Immature natural killer cell (primary cell): ENCODE measurements around the gene UQCRHL. TPM values are rescaled to one million over a fixed set of nuclear protein-coding genes. Genes with fewer than 3 reads are reported as not detected.
A peak's percentile ranks its signal among the peaks of the same experiment; 100 is the strongest.
"Not testable (repeated sequence)": the region's sequence is repeated elsewhere in the genome, so short reads cannot be mapped to it uniquely, and the experiment has no call there.

ENCODE experiments used
- DNase-seq, 3 donors: peaks; one replicate each; pipeline ENCODE4 v3.0.0; 2022; ENCODE audit warnings: mixed read lengths in 1 of 3
- H3K27ac Mint-ChIP-seq, 6 donors: one replicate each; pipeline ENCODE4 v1.8.0; 2020; ENCODE audit warnings: mixed read lengths in 6 of 6, mild to moderate bottlenecking in 5 of 6, inconsistent platforms in 4 of 6, moderate library complexity in 3 of 6
- H3K27me3 Mint-ChIP-seq, 3 donors: one replicate each; pipeline ENCODE4 v1.8.0; 2020 to 2021; ENCODE audit warnings: low read depth in 3 of 3, mild to moderate bottlenecking in 3 of 3, mixed read lengths in 3 of 3, moderate library complexity in 3 of 3, inconsistent platforms in 1 of 3
- H3K36me3 Mint-ChIP-seq, 3 donors: one replicate each; pipeline ENCODE4 v1.8.0; 2020; ENCODE audit warnings: mixed read lengths in 3 of 3, inconsistent platforms in 2 of 3, mild to moderate bottlenecking in 2 of 3
- H3K4me1 Mint-ChIP-seq, 2 donors: one replicate each; pipeline ENCODE4 v1.8.0; 2020; ENCODE audit warnings: inconsistent platforms in 2 of 2, mild to moderate bottlenecking in 2 of 2, mixed read lengths in 2 of 2, moderate library complexity in 1 of 2
- H3K4me3 Mint-ChIP-seq, 5 donors: one replicate each; pipeline ENCODE4 v1.8.0; 2020; ENCODE audit warnings: mild to moderate bottlenecking in 5 of 5, mixed read lengths in 5 of 5, inconsistent platforms in 3 of 5, moderate library complexity in 3 of 5
- H3K9me3 Mint-ChIP-seq, 6 donors: one replicate each; pipeline ENCODE4 v1.8.0; 2020; ENCODE audit warnings: mild to moderate bottlenecking in 6 of 6, mixed read lengths in 6 of 6, inconsistent platforms in 4 of 6, moderate library complexity in 3 of 6
- polyA plus RNA-seq, 3 donors: library from polyadenylated mRNA; unstranded; fragments of 300-500 nt; fragmentation: Illumina TruSeq; gene quantifications; one replicate each; pipeline ENCODE4 v1.2.3, GENCODE V29; 2021

Gene UQCRHL
- 1 to 10 TPM in 1 of 3 donors, under 1 TPM in 1, not detected in 1; 0.90 to 1.3 TPM for polyA plus RNA-seq

DNA sequence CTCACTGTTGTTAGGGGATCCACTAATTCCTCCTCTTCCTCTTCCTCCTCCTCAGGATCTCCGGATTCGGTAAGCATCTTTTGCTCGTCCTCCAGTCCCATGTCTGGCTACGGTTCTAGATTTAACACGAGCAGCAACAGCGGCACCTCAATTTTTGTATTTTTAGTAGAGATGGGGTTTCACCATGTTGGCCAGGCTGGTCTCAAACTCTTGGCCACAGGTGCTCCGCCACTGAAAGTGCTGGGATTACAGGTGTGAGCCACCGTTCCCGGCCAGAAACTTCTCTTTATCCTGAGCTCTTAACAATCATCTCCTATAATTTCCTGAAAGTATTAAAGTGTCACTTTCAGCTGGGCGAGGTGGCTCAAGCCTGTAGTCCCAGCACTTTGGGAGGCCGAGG is at the start of gene UQCRHL:
Gene UQCRHL, minus strand, starts transcription at position 101 of the 400 bp plus-strand sequence. Its CDS starts 0 bp downstream, at position 101.
- DNase-seq, H3K27ac Mint-ChIP-seq, H3K4me3 Mint-ChIP-seq, H3K4me1 Mint-ChIP-seq, H3K27me3 Mint-ChIP-seq, H3K36me3 Mint-ChIP-seq, H3K9me3 Mint-ChIP-seq: not testable (repeated sequence)

DNA sequence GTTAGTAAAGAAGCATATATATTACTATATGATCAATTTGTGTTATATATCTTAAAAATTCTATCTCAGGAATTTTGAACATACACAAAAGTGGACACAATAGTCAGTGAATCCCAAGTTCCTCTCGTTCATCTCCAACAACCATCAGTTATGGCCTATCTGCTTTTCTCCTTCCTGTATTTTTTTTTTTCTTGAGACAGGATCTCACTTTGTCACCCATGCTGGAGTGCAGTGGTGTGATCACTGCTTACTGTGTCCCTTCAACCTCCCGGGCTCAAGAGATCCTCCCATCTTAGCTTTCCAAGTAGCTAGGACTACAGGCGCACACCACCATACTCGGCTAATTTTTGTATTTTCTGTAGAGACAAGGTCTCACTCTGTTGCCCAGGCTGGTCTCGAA is 49.4 kb upstream of the UQCRHL start:
- Mint-ChIP-seq H3K36me3 (no peaks in the 10 kb centered on the region), H3K4me3 (no peak overlapping the region), H3K27me3 (peaks cover 0 to 2% (median 1%) of the 10 kb centered on the region in 3 donors), H3K9me3 (no peaks in the 10 kb centered on the region), H3K4me1 (peaks cover 21 to 40% of the 10 kb centered on the region in 2 donors), H3K27ac (no peak overlapping the region)
- no peak for DNase-seq

DNA sequence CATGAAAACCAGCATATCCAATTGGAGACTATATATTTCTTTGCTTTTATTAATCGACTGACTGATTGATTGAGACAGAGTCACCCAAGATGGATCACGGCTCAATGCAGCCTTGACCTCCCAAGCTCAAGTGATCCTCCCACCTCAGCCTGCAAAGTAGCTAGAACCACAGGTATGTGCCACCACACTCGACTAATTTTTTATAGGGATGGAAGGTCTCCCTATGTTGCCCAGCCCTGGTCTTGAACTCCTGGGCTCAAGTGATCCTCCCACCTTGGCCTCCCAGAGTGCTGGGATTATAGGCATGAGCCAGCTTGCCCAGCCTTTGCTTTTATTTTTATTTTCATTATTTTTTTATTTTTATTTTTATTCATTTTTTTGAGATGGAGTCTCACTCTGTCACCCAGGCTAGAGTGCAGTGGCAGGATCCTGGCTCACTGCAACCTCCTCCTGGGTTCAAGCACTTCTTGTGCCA is 45.4 kb upstream of the UQCRHL start:
- Mint-ChIP-seq H3K9me3 (no peaks in the 10 kb centered on the region), H3K27ac (no peak overlapping the region)

DNA sequence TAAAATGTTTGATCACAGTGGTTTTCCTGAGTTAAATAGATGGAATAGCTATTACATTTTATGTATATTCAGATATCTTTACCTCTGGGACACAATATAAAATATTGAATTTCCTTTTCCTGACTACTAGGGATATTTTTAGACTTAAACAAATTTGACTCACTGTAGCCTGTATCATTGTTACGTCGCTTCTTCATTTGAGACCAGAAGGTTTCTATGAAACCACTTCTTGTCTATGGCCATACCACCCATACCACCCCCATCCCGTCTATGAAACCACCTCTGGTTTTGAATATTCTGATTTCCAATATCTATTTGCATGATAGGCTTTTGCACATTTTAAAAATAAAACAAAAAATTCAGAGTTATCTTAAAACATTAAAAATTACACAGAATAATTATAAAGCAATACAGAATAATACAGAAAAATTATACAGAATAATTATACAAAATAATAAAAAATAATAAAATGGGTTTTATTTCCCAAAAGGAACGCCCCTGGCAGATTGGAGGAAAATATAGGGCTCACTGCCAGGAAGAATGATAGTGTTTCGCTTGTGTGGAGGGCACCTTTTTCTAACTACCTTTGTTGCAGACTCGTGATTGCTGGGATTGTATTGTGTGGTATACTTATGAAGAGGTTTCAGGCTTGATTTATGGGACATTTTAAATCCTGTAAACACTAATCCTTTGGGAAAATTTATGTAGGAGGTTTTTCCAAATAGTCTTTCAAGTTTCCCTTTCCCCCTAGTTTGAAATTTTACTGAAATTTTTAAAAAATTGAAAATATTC is 44.8 kb upstream of the UQCRHL start:
- Mint-ChIP-seq H3K4me3 (no peak overlapping the region), H3K27me3 (peaks cover 0 to 13% (median 9%) of the 10 kb centered on the region in 3 donors)
- no peak for DNase-seq

More for the DNA sequence above, 45.4 kb upstream of the UQCRHL start:
- H3K27me3 Mint-ChIP-seq: peaks cover 0 to 11% (median 9%) of the 10 kb centered on the region in 3 donors
- no peaks in the 10 kb centered on the region for H3K36me3 Mint-ChIP-seq
- no peak for DNase-seq
- no peak overlapping the region for H3K4me3 Mint-ChIP-seq
- H3K4me1 Mint-ChIP-seq: peaks cover 35 to 53% of the 10 kb centered on the region in 2 donors

DNA sequence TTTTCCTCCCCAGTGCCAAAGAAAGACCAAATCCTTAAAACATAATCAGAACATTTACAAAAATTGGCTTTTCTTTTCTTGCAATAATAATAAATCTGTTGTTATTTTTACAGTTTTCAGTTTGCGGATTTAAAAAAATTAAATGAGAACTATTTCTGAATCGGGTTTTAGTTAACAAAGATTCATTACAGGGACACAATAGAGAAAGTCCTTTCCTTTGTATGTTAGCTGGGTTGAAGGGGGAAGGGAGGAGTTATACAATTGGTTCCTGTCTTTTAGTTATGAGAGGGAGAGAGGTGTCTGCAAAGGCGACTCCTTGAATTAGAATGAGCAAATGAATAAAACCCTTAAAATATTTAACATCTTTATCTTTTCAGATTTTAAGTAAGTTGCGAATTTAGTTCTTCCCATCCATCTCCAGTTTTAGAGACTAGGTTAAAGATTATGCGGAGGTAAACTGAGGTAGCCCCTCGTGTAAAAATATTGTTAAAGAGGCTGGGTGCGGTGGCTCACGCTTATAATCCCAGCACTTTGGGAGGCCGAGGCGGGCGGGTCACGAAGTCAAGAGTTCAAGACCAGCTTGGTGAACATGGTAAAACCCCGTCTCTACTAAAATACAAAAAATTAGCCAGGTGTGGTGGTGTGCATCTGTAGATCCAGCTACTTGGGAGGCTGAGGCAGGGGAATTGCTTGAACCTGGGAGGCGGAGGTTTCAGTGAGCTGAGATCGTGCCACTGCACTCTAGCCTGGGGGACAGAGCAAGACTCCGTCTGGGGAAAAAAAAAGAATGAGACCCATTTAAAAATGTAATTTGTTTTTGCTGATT is 44.0 kb upstream of the UQCRHL start:
- peaks cover 3 to 13% (median 9%) of the 10 kb centered on the region in 3 donors for H3K27me3 Mint-ChIP-seq
- peak overlapping the region in 1 of 5 donors; percentile 29 for H3K4me3 Mint-ChIP-seq
- no peaks in the 10 kb centered on the region for H3K36me3 Mint-ChIP-seq
- peaks cover 37 to 59% of the 10 kb centered on the region in 2 donors for H3K4me1 Mint-ChIP-seq
- peak overlapping the region in 2 of 6 donors; percentile 64 to 93 for H3K27ac Mint-ChIP-seq
- no peak for DNase-seq
- H3K9me3 Mint-ChIP-seq: no peaks in the 10 kb centered on the region

More for the DNA sequence above, 44.8 kb upstream of the UQCRHL start:
- Mint-ChIP-seq H3K9me3 (no peaks in the 10 kb centered on the region), H3K27ac (peak overlapping the region in 2 of 6 donors; percentile 48 to 64), H3K4me1 (peaks cover 36 to 53% of the 10 kb centered on the region in 2 donors), H3K36me3 (no peaks in the 10 kb centered on the region)

DNA sequence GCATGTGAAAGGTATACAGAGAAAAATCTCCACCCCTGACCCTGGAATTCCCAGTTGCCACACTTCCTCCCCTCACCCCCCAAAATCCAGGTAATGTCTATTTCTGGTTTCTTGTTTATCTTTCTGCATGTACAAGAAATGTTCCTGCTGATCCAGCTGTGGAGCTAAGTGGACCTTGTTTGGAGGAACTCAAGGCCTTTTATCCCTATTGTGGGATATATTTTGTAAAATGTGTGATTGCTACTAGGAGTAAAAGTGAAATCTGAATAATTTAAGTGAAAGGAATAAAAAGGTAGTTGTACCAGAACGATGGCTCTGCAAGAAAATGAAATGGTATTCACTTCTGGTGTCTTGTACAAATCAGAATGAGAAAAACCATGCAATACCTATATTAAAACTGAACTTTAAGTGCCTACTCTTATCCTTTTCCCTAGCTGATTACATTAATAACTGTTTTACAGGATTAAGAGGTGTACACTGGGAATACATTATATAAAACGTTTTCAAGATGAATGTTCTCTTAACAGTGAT is 43.1 kb upstream of the UQCRHL start:
- no peaks in the 10 kb centered on the region for H3K9me3 Mint-ChIP-seq
- peaks cover 3 to 13% (median 9%) of the 10 kb centered on the region in 3 donors for H3K27me3 Mint-ChIP-seq
- peaks cover 41 to 60% of the 10 kb centered on the region in 2 donors for H3K4me1 Mint-ChIP-seq
- peak overlapping the region in 5 of 6 donors; percentile 55 to 93 (median 85) for H3K27ac Mint-ChIP-seq
- no peaks in the 10 kb centered on the region for H3K36me3 Mint-ChIP-seq
- H3K4me3 Mint-ChIP-seq: peak overlapping the region; percentile 66 to 99 (median 90)
- no peak for DNase-seq

DNA sequence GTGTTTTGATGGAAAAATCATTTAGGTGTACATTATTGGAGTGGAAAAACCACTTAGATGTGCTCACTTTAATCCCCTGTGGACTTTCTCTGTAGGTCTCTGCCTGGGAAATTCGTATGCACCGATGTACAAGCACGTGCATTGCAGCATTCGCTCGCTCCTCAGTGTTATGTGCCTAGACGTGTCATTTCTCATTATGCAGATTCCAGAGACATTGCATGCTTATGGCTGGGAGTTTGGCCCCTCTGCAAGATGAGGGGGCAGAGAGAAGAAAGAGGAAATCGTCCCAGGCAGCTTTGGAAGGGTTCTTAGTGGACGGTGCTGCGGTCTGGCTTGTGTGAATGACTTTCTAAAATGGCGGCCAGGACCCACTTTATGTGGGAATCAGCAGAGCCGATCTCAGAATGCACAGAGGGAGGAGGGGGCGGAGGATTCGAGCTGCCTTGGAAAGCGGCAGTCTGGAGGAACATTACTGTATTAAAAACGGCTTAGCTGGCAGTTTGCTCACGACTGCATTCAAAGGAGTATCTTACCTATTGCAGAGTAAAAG is 42.4 kb upstream of the UQCRHL start:
- Mint-ChIP-seq H3K4me1 (peaks cover 46 to 63% of the 10 kb centered on the region in 2 donors), H3K36me3 (no peaks in the 10 kb centered on the region)

DNA sequence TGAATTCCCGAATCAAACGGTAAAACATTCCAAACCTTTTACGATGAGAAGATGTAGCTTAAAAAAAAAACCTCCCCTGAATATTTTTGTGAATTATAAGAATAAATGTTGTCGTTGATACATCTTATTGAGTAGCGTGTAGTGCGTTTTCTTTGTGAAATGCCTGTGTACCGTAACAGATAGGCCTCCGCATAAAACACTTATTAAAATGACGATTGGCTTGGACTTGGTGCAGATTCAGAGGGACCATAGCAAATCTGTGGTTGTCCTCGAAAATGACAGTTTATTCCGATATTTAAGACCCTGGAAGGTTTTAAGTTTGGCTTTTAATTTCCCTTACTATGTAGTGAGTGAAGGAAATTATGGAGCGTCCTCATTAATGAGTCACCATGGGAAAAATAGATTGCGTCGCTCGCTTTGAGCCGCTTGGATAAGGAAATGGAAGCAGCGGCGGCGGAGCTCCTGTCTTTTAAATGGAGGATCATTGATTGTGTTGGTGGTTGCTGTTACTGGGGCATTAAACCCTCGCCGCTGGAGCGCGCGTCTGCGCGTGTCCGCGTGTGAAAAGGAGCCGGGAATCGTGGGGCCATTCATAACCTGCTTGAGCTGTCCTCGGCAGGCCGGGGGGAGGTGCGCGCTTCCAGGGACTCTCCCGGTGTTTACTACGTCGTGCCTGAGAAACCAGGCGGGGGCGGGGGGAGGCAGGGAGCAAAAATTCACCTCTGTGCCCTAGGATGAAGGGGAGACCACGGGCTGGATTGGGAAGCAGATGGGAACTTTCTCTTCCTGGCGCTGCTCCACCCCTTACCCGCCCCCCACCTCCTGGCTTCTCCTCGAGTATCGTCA is 41.7 kb upstream of the UQCRHL start:
- no peaks in the 10 kb centered on the region for H3K36me3 Mint-ChIP-seq
- peaks cover 46 to 60% of the 10 kb centered on the region in 2 donors for H3K4me1 Mint-ChIP-seq
- H3K9me3 Mint-ChIP-seq: no peaks in the 10 kb centered on the region
- H3K27me3 Mint-ChIP-seq: peaks cover 3 to 13% (median 9%) of the 10 kb centered on the region in 3 donors
- DNase-seq: peak; percentile 54 to 61 (median 61)
- peak overlapping the region; percentile 93 to 98 (median 96) for H3K27ac Mint-ChIP-seq
- peak overlapping the region; percentile 90 to 99 (median 97) for H3K4me3 Mint-ChIP-seq

More for the DNA sequence above, 42.4 kb upstream of the UQCRHL start:
- peak overlapping the region; percentile 90 to 99 (median 97) for H3K4me3 Mint-ChIP-seq
- peaks cover 3 to 13% (median 9%) of the 10 kb centered on the region in 3 donors for H3K27me3 Mint-ChIP-seq
- peak; percentile 18 to 25 (median 21) for DNase-seq
- no peaks in the 10 kb centered on the region for H3K9me3 Mint-ChIP-seq
- peak overlapping the region; percentile 93 to 98 (median 96) for H3K27ac Mint-ChIP-seq

GRCh38 chr1:15848143-15848928 is 40.9 kb upstream of the UQCRHL start:
- Mint-ChIP-seq H3K4me1 (peaks cover 46 to 60% of the 10 kb centered on the region in 2 donors), H3K27ac (peak overlapping the region; percentile 93 to 98 (median 96))

GRCh38 chr1:15847893-15848142 is 40.4 kb upstream of the UQCRHL start:
- Mint-ChIP-seq H3K4me1 (peaks cover 46 to 60% of the 10 kb centered on the region in 2 donors), H3K27me3 (peaks cover 3 to 13% (median 9%) of the 10 kb centered on the region in 3 donors), H3K27ac (peak overlapping the region; percentile 66 to 97 (median 78)), H3K36me3 (no peaks in the 10 kb centered on the region), H3K9me3 (no peaks in the 10 kb centered on the region), H3K4me3 (peak overlapping the region; percentile 92 to 95 (median 94))
- no peak for DNase-seq

More at GRCh38 chr1:15848143-15848928, 40.9 kb upstream of the UQCRHL start:
- no peaks in the 10 kb centered on the region for H3K9me3 Mint-ChIP-seq
- H3K36me3 Mint-ChIP-seq: no peaks in the 10 kb centered on the region
- DNase-seq: peak; percentile 50 to 60 (median 57)
- H3K27me3 Mint-ChIP-seq: peaks cover 3 to 13% (median 9%) of the 10 kb centered on the region in 3 donors
- peak overlapping the region; percentile 92 to 99 (median 97) for H3K4me3 Mint-ChIP-seq

DNA sequence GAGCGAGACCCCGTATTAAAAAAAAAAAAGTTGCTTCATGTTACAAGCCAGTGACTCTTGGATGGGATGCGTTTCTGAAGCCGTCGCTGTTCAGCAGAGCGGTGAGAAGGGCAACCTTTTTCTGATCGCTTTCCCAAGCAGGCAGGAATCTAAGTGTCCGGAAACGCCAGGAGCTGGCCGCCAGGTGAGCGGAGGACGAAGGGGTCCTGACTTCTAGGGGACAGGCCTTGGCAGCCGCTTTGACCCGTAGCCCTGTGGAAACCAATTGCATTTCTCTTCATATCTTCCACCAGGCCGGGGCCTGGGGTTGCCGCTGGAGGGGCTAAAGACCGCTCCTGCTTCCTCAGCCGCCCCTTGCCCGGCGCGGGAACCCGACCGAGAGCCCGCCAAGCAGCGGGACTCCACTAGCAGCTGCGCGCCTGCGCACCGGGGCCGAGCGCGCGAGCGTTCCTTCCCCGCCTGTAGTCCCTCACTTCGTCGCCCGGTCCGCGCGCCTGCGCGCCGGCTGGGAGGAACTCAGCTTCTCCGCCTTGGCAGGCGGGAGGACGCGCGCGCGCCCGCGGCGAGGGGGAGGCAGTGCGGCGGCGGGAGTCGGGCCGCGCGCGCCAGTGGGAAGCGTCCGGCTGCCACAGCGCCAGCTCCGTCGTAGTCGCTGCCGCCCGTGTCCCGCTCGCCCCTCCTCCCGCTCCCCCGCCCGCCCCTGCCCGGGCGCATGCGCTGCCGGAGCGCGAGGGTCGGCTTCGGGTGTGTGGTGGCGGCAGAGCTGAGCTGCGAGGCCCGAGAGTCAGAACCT is 39.8 kb upstream of the UQCRHL start, which contains the start of gene SPEN:
Gene SPEN, plus strand, starts transcription at position 608 of the 793 bp plus-strand sequence. CDS start 361 bp downstream, outside the sequence.
- no peaks in the 10 kb centered on the region for H3K36me3 Mint-ChIP-seq
- DNase-seq: peak; percentile 98 to 99 (median 99)
- no peaks in the 10 kb centered on the region for H3K9me3 Mint-ChIP-seq
- peaks cover 3 to 13% (median 9%) of the 10 kb centered on the region in 3 donors for H3K27me3 Mint-ChIP-seq
- H3K4me3 Mint-ChIP-seq: peak within 1 kb of the TSS; percentile 92 to 99 (median 97)
- peaks cover 44 to 55% of the 10 kb centered on the region in 2 donors for H3K4me1 Mint-ChIP-seq
- peak within 1 kb of the TSS; percentile 93 to 98 (median 97) for H3K27ac Mint-ChIP-seq
